SK-N-DZ (cell line): ENCODE measurements around the gene FBLN7.

Experiments used
- DNase-seq: peaks from one replicate; pipeline ENCODE4 v3.0.0-alpha.2; 2015; ENCODE audit warnings: low spot score

The FBLN7 gene

DNA sequence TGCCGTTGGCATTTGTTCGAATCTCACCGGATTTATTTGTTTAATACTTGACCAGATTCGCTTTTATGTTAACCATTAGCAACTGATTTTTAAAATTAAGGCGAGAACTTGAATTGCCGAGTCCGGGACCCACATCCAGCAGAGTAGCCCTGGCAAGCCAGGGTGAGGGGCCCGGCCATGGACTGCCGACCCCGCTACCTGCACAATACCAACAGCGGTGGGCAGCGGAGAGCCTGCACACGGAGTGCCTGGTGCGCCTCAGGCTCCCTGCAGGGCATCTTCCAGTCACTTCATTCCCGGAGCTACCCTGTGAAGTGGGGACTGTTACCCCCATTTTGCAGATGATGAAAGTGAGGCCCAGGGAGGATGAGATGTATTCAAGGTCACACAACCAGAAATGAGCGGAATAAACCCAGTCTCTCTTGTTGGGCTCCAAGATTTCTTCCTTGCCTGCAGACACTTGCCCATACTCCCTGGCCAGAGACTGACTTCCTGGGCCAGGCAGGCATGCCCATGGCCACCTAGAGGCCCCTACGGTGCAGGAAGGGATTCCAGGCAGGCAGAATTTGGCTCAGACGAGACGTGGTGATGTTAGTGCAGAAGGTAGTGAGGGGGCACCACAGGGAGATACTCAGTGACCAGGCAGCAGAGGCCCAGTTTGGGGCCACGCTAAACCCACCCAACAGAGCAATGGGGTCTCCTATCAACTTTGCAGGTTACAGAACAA is 2.9 kb downstream of the FBLN7 start:
- DNase-seq, result no peak

DNA sequence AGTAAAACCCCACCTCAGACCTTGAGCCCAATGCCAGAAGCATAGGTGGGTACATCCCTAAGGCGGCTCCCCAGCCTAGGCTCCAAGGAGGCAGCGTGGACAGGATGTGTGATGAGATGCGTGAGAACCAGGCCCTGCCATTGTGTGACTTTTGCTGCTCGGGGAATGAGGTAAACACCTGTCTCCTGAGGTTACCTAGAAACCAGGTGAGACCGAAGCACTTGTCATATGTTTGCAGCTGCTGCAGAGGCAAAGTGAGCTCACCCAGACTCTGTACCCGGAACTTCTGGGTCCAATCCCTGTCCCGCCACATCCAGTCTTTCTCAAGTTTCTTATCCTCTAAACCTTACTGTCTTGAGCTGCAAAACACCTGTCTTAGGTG is 3.4 kb downstream of the FBLN7 start:
- DNase-seq, result no peak

DNA sequence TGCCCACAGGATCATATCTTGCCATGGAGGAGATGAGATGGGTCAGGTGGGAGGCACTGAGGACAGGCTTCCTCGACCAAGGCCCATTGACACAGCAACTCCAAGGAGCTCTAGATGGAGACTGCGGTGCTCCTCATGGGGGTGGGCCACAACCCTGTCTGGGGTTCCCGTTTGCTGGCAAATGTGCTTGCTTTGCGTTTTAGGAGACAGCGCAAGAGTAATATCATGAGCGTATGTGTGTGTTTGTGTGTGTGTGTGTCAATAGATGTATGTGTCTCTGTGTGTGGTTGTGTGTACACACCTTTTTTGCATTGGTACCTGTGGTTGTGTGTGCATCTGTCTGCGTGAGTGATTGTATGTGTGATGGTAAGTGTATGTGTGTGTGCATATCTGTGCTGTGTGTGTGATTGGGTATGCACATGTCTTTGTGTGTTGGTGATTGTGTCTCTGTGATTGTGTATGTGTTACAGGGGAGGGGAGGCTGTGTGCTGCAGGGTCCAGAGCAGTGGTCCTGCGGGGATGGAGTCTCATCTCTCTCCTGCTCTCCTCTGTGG is 4.4 kb downstream of the FBLN7 start:
- DNase-seq, result no peak

DNA sequence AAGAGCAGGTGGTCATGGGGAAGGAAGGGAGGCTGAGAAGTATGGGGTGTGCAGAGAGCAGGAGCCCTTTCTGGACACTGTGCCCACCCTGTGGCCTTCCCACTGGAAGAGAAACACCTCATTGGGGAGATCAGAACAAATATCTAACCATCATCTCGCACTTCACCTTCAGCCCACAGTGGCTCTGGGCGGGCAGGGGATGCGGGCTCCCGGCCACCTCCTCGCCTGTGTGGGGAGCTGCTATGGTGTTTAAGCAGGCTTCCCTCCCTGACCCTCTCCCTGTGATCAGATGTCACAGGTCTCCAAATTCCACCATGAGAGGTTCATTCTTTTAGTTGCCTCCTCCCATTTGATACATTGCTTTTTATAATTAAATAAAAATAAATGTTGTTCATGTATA is 5.0 kb downstream of the FBLN7 start:
- no peak for DNase-seq

DNA sequence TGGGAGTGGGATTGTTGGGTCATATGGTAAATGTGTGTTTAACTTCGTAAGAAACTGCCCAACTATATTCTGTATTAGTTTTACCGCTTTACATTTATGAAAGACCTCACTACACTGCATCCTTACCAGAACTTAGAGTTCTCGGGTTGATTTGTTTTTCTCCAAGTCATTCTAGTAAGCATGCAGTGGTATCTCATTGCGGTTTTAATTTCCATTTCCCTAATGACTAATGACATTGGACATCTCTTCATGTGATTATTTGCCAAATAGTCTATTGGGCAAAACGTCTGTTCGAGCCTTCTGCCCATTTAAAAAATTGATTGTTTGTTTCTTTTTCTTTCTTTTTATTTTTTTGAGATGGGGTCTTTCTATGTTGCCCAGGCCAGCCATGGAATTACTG is 6.8 kb downstream of the FBLN7 start:
- no peak for DNase-seq

DNA sequence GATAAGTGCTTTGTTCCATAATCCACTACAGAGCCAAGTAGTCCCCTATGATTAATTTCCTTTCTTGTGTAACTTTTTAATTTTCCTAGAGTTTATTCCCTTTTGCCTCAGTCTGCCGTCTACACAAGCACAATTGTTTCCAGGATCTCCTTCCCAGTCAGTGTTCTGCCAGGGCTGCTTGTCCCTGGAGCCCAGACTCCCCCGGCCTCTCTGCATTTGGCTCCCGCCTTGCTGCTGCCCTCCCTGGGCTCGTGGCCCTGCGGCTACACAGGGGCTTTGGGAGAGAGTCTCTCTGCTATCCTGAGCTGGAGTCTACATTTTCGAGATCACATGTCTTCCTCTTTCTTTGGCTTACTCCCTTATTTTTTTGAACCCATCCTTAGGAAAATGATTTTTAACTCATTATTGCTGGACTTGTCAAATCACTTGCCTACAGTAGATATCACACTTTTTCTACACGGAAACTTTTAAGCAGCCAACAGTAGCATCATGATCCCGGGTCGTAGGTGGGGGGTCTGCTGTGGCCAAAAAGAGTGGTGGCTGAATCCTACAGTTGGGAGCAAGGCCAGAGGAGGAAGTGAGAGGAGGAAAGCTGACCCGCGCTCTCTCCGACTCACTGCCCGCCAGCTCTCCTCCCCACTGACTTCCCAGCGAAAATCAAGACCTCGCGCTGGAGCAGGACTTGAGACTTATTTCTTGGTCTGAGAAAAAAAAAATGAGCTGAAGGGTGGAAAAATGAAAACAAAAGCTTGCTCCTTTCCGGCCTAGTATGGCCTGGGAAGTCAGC is 9.4 kb downstream of the FBLN7 start:
- no peak for DNase-seq

DNA sequence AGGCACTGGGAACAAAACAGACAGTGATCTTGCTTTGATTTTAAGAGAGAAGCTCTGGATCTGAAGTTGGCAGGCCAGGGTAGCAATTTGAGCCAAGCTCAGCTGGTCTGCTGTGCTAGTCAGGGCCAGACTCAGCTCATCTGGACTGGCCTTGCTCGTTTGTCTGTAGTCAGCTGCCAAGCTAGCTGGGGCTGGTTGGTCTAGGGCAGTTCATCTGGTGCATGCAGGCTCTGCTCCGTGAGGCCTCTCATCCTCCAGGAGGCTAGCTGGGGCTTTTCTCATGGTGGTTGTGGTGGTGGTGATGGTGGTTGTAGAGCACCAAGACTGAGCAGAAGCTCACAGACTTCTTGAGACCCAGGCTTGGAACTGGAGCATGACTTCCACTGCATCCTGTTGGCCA is 10.3 kb downstream of the FBLN7 start:
- DNase-seq, result no peak

DNA sequence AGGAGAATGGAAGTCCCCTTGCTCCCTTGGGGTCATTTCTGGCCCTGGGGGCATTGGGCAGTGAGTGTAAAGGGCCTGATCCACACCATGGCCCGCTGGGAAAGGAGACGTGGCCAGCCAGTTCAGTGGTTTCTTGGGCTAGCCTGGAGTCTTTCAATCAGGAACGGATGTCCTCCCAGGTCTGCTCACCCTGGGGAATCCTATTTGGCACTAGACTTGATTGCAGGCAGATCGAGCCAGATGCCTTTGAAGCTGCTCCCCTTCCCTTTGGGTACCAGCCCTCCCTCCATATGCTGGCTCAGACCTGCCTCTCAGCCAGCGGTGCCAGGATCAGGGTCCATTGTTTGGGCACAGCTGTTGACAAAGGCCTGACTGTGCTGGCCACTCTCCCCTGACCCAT is 11.0 kb downstream of the FBLN7 start:
- no peak for DNase-seq

DNA sequence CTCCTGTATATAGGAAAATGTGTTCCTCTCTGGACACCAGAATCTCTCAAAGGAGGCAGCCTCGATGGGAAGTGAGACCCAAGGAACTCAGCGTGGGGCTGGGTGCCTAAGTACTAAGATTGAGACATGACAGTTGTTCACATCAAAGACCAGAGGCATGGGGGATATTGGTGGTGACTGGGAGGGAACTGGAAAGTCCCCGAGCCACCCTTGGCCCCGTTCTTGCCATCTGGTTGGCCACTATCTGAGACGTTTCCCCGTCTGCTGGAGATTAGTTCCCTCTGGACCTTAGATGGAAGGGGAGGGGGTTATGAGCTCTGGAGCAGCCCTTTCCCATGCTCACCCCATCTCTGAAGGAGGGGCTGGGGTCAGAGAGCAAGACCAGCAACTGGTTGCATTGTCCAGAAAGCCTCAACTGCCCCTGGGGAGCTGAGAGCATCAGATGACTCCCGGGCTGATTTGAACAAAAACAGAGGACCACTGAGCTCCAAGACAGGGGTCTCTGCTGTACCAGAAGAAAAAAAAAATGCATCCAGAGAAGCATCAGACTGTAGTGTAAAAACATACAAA is 11.8 kb downstream of the FBLN7 start:
- no peak for DNase-seq

DNA sequence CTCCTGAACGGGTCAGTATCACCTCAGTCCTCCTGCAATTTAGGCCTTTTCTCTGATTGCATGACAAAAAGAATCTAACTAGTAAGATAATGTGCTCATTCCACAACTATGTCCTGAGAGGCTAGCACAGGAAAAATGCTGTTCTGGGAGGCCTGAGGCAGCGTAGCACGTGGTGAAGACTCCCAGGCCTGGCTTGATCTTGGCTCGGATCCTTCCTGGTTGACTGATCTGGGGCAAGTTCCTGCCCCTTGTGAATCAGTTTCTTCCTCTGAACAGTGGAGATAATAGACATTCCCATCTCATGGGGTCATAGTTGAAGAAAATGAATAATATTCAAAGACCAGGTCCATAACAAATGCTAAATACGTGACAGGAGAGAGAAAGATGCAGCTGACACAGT is 12.3 kb downstream of the FBLN7 start:
- no peak for DNase-seq

DNA sequence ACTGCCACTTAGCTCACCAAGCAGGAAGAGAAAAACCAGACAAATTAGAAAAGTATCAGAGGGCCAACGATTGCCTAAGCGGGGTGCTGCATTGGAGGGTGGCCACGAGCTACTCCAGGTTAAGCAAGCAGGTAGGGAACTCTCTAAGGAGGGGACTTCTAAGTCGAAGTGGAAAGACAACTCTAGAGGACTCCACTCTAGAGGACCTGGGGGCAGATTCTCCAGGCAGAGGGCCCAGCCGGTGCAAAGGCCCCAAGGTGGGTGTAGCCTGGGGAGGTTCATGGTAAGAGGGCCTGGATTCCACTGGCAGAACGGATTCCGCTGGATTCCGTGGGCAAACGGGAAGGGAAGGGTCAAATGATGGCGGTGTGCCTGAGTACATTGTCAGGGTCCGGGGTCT is 12.7 kb downstream of the FBLN7 start:
- no peak for DNase-seq

DNA sequence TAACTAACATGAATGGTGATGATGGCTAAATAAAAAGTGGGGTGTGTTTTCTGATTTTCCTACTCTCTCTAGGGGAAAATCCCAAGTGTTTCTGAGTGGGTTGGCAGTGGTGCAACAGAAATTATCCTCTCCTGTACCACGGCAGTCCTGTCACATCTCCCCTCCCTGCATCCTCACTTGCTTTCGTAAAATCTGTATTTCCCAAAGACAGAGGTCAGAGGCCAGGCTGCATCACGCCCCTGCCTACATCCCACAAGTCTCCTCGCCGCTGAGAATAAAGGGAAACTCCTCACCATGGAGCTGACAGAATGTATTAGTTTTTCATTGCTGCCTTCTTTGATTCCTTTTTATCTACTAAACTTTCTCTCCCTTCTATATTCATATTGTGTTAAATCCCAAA is 13.1 kb downstream of the FBLN7 start:
- no peak for DNase-seq

DNA sequence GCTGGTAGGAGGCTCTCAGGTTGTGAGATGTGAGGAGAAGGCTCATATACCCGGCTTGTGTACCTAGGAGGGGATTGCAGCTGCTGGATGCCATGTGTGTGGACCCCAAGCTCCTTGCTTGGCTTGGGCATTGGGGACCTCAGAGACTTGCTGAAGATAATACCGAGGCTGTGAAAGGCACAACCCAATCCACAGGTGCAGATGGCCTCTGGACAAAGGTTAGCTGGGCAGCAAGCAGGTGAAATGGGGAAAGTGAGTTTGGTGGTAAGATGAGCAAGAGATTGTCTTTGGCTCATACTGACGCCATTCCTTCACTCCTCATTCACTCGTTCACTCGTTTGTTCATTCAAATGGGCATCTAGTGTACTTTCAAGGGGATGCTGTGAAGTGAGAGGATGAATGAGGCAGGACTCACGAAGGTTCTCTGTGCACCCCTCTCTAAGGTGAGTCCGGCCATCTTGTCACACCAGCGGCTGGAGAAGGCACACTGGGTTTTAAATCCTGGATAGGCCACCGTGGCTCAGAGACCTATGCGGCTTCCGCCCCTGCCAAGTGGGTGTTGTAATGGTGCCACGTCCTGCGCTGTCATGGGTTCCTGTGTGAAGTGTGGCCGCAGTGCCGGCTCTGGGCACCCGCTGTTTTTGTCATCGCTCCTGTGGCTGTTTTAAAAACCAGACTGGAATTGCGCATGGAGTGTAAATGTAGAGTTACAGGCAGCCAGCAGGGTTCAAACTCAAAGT is 13.7 kb downstream of the FBLN7 start:
- DNase-seq, result no peak

DNA sequence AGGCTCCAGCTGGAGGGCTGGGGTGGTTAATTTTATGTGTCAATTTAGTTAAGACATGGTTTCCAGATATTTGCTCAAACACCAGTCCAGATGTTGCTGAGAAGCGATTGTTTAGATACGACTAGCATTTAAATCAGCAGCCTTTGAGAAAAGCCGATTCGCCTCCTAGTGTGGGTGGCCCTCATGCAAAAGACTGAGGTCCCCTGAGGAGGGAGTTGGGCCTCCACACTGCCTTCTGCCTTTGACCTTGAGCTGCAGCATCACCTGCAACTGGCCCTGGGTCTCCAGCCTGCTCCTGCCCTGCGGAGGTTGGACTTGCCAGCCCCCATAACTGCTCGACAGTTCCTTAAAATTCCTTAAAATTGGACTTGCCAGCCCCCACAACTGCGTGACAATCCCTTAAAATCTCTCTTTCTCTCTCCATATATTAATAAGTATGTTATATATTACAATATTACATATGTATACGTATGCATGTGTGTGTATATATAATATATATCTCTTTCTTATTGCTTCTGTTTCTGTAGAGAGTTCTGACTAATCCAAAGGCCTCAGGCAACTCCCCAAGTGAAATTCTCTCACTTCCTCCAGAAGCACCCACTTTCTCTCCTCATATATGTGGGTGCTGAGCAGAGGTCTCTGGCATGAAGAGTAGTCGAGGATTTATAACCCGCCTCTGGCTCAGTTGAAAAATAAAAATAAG is 14.4 kb downstream of the FBLN7 start:
- DNase-seq, result no peak

DNA sequence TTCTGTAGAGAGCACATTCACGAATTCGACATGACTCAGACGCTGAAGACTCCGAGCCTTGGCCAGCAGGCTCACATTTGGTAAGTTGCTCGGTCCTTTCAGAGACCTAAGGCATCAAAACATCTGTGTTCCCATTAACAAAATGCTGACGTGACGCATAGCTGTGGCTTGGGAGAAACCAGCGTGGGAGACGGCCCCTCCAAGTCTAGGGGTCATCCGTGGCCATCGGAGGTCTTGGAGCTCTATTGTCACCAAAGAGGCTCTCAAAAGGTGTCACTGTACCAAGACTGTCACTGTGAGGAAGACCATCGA is 14.9 kb downstream of the FBLN7 start:
- DNase-seq, result no peak

DNA sequence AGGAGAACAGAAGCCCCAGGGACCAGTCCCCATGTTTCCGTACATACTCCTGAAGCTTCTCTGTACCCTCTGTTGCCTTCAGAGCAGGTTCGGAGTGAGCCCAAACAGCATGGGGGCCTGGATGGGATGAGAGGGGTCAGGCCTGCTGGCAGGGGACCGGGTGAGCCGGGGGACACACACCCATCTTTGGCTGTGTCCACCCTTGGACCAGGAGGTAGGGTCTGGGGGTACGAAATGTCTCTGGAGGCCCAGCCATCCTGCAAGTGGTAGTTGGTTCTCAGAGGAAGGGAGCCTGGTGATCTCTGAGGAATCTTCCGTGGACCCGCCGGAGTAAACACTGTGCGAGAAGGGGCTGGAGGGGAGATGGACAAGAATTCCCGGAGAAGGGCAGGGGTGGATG is 15.3 kb downstream of the FBLN7 start:
- no peak for DNase-seq

DNA sequence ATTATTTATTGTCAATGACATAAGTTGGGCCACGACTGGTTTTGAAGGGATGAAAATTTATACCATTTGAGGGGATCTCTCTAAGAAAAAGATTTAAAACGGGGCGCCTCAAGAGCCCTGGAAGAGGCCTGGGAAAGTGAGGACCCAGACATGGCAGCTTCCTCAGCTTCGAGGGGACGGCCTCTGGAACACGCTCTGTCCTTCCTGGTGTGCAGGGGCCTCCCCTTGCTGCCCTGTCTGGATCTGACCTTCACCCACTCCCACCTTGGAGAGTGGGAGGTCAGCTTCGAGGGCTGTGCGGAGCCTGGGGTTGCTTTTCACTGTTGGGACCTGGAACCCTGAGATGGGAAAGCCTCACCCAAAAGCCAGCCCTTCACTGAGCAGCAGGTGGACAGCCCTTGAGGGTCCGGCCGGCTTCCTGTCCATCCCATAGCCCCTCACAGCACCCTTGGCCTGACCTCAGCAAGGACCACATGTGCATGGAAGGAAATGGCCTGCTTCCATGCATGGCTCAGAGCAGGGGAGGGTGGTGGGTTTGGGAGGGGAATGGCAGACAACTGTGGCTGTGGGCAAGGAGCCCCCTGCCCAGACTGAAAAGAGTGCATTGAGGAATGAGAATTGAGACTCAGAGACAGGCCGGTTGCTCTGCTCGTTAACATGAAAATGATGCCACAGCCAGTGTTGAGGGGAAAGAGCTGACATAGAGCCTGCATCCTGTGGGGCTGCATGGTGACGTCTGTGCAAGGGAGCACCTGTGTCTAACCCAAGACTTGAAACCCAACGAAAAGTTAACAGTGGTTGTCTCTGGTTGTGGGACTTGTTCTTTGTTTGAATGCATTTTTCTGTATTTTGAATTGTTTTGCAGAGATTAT is 16.3 kb downstream of the FBLN7 start:
- no peak for DNase-seq

DNA sequence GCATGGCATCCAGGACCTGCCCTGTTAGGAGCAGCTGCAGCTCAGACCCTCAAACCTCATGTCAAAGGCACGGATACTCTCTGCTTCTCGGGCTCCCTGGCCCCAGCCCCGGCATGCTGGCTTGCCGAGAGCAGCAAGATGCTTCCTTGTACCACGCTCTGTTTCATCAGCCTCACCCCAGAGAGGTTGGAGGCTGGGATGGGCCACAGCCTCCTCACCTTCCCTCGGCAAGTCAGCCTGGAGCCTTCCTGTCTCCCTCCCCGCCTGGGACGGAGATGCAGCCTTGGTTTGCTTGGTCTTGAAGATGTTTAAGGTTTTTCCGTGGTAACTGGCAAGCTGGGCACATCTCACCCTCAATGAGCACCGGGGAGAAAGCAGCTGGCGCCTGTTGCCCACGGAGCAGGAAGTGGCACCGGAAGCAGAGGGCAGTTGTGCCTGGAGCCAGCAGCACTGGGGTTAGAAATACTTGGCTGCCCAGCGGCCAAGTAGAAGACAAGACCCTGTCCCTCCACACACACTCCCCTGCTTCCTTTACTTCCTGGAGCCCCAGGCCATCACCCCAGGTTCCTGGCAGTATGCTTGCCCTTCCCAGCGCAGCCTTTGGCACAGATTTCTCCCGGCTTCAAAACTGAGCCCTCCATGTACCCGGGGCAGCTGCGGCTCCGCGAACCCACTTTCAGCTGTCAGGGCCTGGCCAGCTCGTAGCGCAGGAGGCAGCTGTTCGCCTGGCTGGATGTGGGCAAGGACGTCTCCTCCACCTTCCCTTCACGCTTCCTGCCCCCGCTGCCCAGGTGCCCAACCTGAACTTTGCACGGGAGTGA is 17.4 kb downstream of the FBLN7 start:
- no peak for DNase-seq

DNA sequence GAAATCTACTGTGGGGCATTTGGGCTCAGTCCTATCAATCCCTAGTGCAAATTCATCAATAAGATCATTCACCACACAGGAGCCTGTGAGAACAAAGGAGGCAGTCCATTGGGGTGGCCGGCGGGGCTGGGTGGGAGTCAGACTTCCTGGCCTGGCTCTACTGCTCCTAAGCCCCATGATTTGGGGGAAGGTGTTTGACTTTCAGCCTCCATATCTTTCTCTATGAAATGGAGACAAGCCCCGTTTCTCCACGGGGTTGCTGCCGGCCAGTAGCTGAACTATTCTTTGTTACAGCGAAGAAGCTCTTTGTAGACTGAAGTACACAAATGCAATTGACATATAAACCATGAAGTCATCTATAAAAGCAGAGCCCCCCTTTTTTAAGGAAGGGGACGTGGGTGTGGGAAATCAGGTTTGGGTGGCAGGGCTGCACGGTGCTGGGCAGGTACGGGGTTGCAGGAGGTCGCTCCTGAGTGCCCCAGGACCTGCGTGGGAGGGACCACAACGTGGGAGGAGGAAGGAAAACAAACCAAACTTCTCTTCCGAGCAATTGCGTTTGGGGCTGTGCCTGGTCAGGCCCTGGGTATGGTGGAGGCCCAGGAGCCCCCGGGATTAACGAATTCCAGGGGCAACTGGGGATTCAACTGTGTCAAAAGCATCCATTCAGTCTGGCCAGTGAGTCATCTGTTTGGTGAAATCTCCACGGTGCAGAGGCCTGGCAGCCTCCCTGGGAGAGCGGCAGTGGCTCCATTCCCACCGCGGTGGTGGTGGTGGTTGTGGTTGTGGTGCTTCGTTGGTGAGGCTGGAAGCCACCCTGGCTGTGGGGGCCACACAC is 18.2 kb downstream of the FBLN7 start:
- no peak for DNase-seq
